ENCODE data around the gene PLEKHN1.

DNA sequence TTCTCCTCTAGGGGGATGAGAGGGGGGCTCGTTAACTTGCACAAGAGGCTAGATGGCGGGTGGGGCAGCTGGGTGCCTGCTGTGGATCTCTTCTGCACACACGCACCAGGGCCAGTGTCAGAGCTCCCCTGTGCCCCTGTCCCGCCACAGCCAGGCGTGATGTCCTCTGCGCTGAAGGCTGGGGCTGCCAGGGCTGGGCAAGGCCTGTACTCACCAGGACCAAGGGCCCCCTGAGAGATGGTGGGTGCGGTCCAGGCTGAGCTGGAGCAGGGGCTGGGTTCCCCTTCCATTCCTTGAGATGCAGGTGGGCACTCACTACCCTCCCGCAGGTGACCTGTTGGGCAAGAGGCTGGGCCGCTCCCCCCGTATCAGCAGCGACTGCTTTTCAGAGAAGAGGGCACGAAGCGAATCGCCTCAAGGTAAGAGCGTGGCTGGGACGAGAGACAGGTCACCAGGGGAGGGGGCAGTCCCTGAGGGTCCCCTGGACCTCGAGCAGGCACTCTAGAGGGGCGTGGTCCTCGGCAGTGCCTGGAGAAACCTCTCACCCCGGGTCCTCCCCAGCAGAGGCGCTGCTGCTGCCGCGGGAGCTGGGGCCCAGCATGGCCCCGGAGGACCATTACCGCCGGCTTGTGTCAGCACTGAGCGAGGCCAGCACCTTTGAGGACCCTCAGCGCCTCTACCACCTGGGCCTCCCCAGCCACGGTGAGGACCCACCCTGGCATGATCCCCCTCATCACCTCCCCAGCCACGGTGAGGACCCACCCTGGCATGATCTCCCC, 27.4 kb upstream of the PLEKHN1 start:
- TF ChIP-seq EZH2phosphoT487 (IDR thresholded peaks at IDR 0.05; ENCODE audit: borderline replicate concordance, low read depth) = no peak
- TF ChIP-seq, protein P1, sequence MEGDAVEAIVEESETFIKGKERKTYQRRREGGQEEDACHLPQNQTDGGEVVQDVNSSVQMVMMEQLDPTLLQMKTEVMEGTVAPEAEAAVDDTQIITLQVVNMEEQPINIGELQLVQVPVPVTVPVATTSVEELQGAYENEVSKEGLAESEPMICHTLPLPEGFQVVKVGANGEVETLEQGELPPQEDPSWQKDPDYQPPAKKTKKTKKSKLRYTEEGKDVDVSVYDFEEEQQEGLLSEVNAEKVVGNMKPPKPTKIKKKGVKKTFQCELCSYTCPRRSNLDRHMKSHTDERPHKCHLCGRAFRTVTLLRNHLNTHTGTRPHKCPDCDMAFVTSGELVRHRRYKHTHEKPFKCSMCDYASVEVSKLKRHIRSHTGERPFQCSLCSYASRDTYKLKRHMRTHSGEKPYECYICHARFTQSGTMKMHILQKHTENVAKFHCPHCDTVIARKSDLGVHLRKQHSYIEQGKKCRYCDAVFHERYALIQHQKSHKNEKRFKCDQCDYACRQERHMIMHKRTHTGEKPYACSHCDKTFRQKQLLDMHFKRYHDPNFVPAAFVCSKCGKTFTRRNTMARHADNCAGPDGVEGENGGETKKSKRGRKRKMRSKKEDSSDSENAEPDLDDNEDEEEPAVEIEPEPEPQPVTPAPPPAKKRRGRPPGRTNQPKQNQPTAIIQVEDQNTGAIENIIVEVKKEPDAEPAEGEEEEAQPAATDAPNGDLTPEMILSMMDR (IDR thresholded peaks at IDR 0.05) = no peak

All from SK-N-SH (cell line).